Activated CD4-positive, alpha-beta T cell treated with anti-CD3 and anti-CD28 coated beads, Interleukin-2, amount 10 ng/mL, durations not matched to agents 24 days and 14 days (primary cell): Measurements from ENCODE around the gene CRIM1. TPM values are rescaled to one million over a fixed set of nuclear protein-coding genes. Genes with fewer than 3 reads are reported as not detected.

Source experiments
- DNase-seq: peaks from one replicate; pipeline ENCODE4 v3.0.0; 2022
- H3K27ac Mint-ChIP-seq: one replicate; pipeline ENCODE4 v1.8.0; 2022; ENCODE audit warnings: mild to moderate bottlenecking, mixed read lengths
- H3K27me3 Mint-ChIP-seq: one replicate; pipeline ENCODE4 v1.8.0; 2022; ENCODE audit warnings: mixed read lengths
- H3K36me3 Mint-ChIP-seq: one replicate; pipeline ENCODE4 v1.8.0; 2022; ENCODE audit warnings: low read depth, mild to moderate bottlenecking, mixed read lengths
- H3K4me1 Mint-ChIP-seq: one replicate; pipeline ENCODE4 v1.8.0; 2021; ENCODE audit warnings: mixed read lengths
- H3K4me3 Mint-ChIP-seq: one replicate; pipeline ENCODE4 v1.8.0; 2022; ENCODE audit warnings: mild to moderate bottlenecking, moderate library complexity, mixed read lengths
- H3K9me3 Mint-ChIP-seq: one replicate; pipeline ENCODE4 v1.8.0; 2021; ENCODE audit warnings: mixed read lengths
- intact Hi-C: fragments of 100-400 bp; cut with micrococcal nuclease; formaldehyde crosslinking; loops from one replicate; pipeline ENCODE4 v1.15.1; 2023
- total RNA-seq: library from RNA; stranded (reverse); gene quantifications from 2 replicates; pipeline ENCODE4 v1.2.3, GENCODE V29; 2022

The CRIM1 gene
- total RNA-seq, 1 donor from 2014 or later = 19.0 TPM

DNA sequence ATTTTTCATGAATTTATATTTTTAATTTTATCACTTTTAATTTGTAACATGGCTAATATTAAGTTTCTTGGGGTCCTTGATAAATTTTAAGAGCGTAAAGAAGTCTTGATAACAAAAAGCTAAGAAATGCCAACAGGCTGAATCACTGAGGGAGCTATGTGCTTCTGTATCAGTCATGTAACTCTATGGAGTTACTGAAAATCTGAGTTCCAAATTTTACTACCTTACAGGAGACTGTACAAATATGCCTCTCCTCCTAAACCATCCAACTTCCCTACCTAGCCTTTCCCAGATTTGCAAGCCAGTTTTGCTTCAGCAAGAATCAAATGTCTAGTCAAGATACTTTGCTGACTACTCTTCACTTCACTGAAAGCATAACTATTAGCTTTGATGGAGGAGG lies 206.7 kb downstream of the CRIM1 start:
- DNase-seq = no peak
- H3K27ac Mint-ChIP-seq = no peak overlapping the region
- H3K4me3 Mint-ChIP-seq = no peak overlapping the region
- peaks cover 17% of the 10 kb centered on the region for H3K4me1 Mint-ChIP-seq
- H3K9me3 Mint-ChIP-seq = no peaks in the 10 kb centered on the region
- H3K36me3 Mint-ChIP-seq = peaks cover 20% of the 10 kb centered on the region
- intact Hi-C loops = no loop called here
- no peaks in the 10 kb centered on the region for H3K27me3 Mint-ChIP-seq

DNA sequence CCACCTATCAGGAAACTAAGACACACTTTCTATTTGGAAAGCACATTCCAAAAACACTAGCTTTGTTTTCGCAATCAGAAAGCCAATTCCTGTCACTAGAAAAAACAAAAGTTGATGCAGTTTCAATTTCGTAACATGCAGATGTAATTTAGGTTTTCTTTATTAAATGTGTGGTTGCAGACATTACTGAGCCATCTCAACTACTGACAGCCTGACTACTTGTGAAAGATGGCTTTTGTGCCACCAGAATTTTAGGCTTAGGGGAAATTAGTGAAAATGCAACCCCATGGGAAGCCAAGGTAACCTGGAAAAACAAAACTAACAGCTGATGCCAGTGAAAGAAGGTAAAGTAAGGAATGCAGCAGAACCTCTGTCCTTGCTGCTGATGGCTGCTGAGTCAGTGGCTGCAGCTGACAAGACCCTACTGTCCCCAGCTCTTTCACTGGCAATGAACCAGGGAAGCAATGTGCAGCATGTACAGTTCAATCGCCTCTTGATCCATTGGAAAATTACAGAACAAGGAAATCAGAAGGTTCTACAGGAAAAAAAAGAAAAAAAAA lies 207.5 kb downstream of the CRIM1 start:
- no peak overlapping the region for H3K4me3 Mint-ChIP-seq
- H3K36me3 Mint-ChIP-seq = peaks cover 22% of the 10 kb centered on the region
- H3K27ac Mint-ChIP-seq = no peak overlapping the region
- no peaks in the 10 kb centered on the region for H3K27me3 Mint-ChIP-seq
- H3K4me1 Mint-ChIP-seq = peaks cover 17% of the 10 kb centered on the region
- intact Hi-C loops = no loop called here
- no peaks in the 10 kb centered on the region for H3K9me3 Mint-ChIP-seq
- DNase-seq = no peak

DNA sequence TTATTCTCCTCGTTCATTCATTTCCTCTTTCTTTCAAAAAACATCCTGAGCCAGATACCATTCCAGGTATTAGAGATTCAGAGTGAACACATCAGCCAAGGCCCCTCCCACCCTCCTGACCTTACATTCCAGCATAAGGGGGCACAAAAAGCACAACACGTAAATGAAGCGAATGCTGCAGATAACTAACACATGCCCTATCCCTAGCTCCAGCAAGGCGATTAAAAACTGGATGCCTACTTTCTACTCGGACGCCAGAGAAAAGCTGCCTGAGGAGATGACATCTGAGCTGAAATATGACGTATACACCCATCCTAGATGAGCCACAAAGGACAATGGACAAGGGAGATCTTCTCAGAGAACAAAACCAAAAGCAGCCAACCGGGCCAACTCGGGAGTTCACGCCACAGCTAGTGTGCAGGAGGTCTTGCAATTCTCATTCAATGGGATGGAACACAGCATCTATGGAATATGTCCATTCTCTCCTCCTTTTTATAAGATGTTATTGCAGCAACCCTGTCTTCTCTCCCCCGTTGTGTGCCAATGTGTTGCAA lies 208.9 kb downstream of the CRIM1 start:
- intact Hi-C loops = no loop called here
- Mint-ChIP-seq H3K4me1 (peaks cover 17% of the 10 kb centered on the region), H3K4me3 (no peak overlapping the region), H3K27me3 (no peaks in the 10 kb centered on the region), H3K9me3 (no peaks in the 10 kb centered on the region), H3K27ac (no peak overlapping the region), H3K36me3 (peaks cover 22% of the 10 kb centered on the region)
- no peak for DNase-seq

DNA sequence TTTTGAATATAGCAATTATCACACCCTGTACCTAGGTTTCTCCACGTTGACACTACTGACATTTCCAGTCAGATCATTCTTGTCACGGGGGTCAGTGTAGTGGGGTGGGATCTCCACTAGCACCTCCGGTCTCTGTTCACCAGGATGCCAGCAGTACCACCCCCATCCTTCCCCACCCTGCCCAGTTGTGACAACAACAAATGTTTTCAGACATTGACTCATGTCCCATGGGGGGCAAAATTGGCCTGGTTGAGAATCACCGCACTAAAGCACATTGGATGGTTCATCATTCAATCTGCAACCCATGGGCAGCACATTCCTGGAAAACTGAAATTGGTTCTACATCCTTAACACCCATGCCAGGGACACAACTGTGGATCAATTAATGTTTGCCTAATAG lies 210.1 kb downstream of the CRIM1 start:
- Mint-ChIP-seq H3K27ac (no peak overlapping the region), H3K36me3 (peaks cover 21% of the 10 kb centered on the region), H3K4me1 (peaks cover 17% of the 10 kb centered on the region), H3K4me3 (no peak overlapping the region), H3K27me3 (no peaks in the 10 kb centered on the region), H3K9me3 (no peaks in the 10 kb centered on the region)
- no peak for DNase-seq
- intact Hi-C loops = no loop called here

DNA sequence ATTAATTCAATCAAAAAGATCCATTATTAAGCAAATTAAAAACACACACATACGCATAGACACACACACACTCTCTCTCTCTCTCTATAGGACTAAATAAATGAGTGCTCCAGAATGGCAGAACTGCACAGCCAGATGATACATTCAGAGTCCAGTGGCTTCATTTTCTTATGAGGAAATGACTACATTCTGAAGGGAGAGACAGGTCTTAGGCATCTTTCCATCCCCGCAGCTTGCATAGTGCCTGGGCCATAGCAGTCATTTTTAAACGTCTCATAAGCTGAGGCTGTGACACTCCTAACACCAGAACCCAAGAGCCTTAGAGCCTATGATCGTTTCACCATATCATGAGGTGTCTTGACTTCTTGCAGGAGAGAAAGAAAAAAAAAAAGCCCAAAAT lies 211.3 kb downstream of the CRIM1 start:
- peaks cover 13% of the 10 kb centered on the region for H3K4me1 Mint-ChIP-seq
- H3K27ac Mint-ChIP-seq = no peak overlapping the region
- H3K4me3 Mint-ChIP-seq = no peak overlapping the region
- H3K36me3 Mint-ChIP-seq = peaks cover 17% of the 10 kb centered on the region
- no peak for DNase-seq
- no peaks in the 10 kb centered on the region for H3K9me3 Mint-ChIP-seq
- H3K27me3 Mint-ChIP-seq = no peaks in the 10 kb centered on the region
- intact Hi-C loops = no loop called here

DNA sequence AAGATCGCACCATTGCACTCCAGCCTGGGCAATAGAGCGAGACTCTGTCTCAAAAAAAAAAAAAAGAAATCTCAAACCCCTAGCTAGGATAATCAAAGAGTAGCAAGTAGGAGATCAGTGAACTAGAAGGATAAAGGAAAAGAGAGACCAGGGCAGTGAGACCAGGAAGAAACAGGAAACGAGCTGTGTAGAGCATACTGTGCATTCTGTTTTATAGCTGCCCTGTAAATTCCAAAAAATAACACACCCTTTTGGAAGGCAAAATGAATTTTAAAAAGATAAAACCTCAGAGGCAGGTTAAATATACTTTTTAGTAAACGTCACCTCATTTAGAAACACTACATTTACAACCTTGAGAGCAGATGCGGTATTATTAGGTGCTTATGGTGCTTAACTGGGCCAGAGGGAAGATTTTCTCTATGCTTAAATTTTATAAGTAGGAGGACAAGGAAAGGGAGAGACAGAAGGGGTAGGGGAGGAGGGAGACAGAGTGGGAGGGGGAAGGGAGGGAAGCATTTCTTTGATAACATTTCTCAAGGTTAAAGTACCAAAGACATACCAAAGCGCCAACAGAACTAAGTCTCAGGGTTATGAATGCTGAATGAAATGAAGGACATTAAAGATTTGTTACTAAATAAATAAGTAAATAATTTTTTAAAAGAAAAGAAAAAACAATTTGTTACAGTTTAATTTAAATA lies 212.3 kb downstream of the CRIM1 start:
- Mint-ChIP-seq H3K4me3 (no peak overlapping the region), H3K9me3 (no peaks in the 10 kb centered on the region), H3K36me3 (peaks cover 22% of the 10 kb centered on the region), H3K4me1 (peaks cover 11% of the 10 kb centered on the region), H3K27me3 (no peaks in the 10 kb centered on the region), H3K27ac (no peak overlapping the region)
- no peak for DNase-seq
- intact Hi-C loops = no loop called here

DNA sequence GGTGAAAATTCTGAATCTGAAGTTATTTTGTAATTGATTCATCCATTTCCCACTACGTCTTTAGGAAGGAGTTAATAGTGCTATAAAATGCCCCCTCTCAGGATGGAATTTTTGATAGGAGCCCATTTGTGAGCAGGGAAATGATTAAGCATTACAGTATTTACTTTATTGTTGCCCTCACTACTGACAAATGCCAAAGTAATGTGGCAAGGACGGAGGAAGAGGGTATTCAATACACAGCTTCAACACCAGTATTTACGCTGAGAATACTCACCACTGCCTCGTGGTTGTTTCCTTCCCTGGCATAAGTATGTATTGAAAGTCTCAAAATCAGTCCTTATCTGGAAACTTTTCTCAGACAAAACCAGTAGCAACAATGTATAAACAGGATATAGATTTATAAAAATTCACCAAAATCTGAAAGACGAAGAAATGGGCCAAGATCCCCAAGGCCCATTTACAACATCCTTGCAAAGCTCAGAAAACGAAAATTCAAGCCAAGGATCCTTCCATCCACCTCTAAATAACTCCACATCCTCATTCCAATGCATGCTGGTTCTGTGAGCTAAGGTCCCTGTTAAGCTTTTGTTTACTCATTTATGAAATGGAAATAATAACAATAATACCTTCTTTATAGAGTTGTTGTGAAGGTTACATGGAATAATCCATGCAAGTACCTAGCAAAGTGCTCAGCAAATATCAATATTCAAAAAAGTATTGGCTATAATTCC lies 213.1 kb downstream of the CRIM1 start:
- peaks cover 22% of the 10 kb centered on the region for H3K36me3 Mint-ChIP-seq
- intact Hi-C loops = no loop called here
- no peaks in the 10 kb centered on the region for H3K9me3 Mint-ChIP-seq
- H3K27ac Mint-ChIP-seq = no peak overlapping the region
- no peak overlapping the region for H3K4me3 Mint-ChIP-seq
- DNase-seq = no peak
- no peaks in the 10 kb centered on the region for H3K27me3 Mint-ChIP-seq
- H3K4me1 Mint-ChIP-seq = peaks cover 4% of the 10 kb centered on the region

DNA sequence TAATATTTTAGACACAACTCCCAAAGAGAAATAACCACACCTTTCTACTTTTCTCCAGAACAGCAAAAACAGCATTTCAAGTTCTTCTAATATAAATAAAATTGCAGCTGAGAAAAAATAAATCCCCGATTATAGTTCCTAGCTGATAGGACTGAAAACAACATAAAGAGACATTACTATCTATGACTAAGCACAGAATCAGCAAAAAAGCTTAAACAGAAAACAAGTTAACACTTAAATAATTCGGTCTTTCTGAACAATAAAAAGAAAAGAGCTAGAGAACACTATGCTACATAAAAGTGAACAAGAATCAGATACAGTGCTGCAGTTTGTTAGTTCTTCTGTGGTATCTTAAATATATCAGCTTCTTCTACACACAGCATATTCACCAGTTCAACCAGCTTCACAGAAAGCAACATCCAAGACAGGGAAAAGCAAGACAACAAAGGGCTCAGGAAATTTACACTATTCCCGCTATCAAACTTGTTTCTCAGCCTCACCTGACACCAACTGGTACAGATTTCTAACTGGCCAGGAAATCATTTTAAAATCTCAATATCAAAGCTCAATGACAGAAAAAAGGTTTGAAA lies 213.8 kb downstream of the CRIM1 start:
- H3K9me3 Mint-ChIP-seq = no peaks in the 10 kb centered on the region
- no peaks in the 10 kb centered on the region for H3K4me1 Mint-ChIP-seq
- no peak overlapping the region for H3K27ac Mint-ChIP-seq
- intact Hi-C loops = no loop called here
- H3K4me3 Mint-ChIP-seq = no peak overlapping the region
- H3K36me3 Mint-ChIP-seq = peaks cover 24% of the 10 kb centered on the region
- no peaks in the 10 kb centered on the region for H3K27me3 Mint-ChIP-seq
- DNase-seq = no peak

DNA sequence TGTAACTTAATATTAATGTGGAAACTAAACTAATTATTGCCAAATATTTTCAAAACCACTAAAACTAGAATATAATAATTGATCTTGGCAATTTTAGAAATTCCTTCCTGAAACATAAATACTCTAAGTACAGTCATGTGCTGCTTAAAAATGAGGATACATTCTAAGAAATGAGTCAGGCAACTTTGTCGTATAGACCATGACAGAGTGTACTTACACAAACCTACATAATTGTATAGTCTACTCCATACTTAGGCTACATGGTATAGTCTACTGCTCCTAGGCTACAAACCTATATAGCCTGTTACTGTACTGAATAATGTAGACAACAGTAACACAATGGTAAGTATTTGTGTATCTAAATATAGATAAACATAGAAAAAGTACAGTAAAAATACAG lies 214.8 kb downstream of the CRIM1 start:
- Mint-ChIP-seq H3K4me3 (no peak overlapping the region), H3K36me3 (peaks cover 27% of the 10 kb centered on the region), H3K4me1 (no peaks in the 10 kb centered on the region), H3K27me3 (no peaks in the 10 kb centered on the region), H3K27ac (no peak overlapping the region), H3K9me3 (no peaks in the 10 kb centered on the region)
- intact Hi-C loops = no loop called here
- DNase-seq = no peak

DNA sequence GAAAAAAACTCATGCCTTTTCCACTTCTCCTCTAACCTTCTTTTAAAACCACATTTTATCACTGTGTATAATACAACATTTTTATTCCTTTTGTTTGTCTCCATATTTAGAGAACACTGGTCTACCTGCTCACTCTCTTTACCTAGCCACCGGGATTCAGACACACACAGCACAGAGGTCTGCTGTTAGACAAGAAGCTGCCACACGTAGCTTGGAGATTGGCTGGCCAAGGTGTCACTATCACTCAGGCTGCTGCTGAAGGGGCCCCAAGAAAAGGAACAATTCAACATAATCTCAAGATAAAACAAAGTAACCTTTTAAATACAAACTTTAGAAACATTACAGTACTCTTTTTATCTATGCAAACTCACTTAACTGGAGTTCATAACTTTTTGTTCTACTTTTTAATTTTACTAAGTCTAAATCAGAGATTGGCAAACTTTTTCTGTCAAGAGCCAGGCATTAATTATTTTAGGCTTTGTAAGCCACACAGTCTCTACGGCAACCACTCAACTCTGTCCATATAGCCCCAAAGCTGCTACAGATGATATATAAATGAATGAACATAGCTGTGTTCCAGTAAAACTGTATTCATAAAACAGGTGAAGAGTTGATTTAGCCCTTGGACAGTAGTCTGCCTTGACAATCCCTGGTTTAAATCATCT lies 216.6 kb downstream of the CRIM1 start:
- no peak for DNase-seq
- Mint-ChIP-seq H3K4me1 (no peaks in the 10 kb centered on the region), H3K36me3 (peaks cover 29% of the 10 kb centered on the region), H3K27ac (no peak overlapping the region), H3K4me3 (no peak overlapping the region), H3K27me3 (no peaks in the 10 kb centered on the region), H3K9me3 (no peaks in the 10 kb centered on the region)
- intact Hi-C loops = no loop called here

DNA sequence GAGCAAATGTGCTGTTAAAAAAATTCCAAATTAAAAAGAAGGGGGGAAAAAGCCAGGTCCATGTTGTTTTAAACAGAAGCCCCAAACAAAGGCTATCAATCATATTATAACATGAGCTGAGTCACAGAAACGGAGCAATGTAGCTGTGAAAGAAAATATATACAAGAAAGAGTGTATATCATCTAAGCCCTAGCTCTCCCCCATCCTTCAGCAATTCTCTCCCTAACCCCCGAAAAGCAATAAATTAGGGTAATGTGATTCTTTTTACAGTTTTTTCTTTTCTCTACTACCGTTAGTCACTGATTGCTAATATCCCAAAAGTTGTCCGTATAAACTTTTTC lies 217.1 kb downstream of the CRIM1 start:
- Mint-ChIP-seq H3K36me3 (peaks cover 32% of the 10 kb centered on the region), H3K27ac (no peak overlapping the region), H3K4me1 (peaks cover under 1% of the 10 kb centered on the region), H3K4me3 (no peak overlapping the region), H3K9me3 (no peaks in the 10 kb centered on the region), H3K27me3 (no peaks in the 10 kb centered on the region)
- intact Hi-C loops = no loop called here
- no peak for DNase-seq

DNA sequence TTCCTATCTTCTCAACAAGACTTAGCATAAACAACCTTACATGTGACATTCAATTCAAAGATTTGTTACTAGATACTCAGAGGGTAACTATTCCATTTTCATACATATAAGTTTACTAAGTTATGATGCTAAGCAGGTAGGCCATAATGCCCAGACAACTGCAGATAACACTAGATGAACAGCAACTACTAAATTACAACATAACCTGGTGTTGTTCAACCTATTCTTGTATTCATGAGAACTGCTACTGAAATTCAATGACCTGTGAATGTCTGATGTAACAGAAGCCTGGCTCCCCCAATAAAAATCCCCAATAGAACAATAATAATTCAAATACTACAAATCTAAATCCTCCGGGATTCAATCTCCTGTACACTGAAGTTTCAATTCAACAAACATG lies 217.6 kb downstream of the CRIM1 start:
- Mint-ChIP-seq H3K27me3 (no peaks in the 10 kb centered on the region), H3K9me3 (no peaks in the 10 kb centered on the region), H3K4me3 (no peak overlapping the region), H3K4me1 (peaks cover 4% of the 10 kb centered on the region), H3K36me3 (peaks cover 35% of the 10 kb centered on the region), H3K27ac (no peak overlapping the region)
- no peak for DNase-seq
- intact Hi-C loops = no loop called here

DNA sequence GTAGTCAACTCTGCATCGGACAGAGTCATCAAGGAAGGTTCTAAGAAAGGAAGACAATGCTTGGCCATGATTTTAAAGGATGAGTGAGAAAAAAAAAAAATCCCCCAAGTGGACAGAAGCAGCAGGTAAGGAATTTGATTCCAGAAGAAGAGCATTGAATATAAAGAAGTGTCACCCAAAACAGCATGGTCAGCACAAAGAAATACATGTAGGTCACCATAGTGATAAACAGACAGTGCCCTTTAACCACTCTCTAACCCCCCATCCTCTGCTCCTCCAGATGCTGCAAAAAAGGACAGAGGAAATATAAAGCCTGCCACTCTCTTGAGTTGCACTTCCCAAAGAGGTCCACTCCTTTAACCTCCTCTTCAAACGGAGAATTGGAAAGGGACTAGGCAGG lies 219.0 kb downstream of the CRIM1 start:
- Mint-ChIP-seq H3K27ac (no peak overlapping the region), H3K4me3 (no peak overlapping the region), H3K4me1 (peaks cover 16% of the 10 kb centered on the region), H3K36me3 (peaks cover 49% of the 10 kb centered on the region), H3K9me3 (no peaks in the 10 kb centered on the region), H3K27me3 (no peaks in the 10 kb centered on the region)
- intact Hi-C loops = no loop called here
- DNase-seq = no peak

DNA sequence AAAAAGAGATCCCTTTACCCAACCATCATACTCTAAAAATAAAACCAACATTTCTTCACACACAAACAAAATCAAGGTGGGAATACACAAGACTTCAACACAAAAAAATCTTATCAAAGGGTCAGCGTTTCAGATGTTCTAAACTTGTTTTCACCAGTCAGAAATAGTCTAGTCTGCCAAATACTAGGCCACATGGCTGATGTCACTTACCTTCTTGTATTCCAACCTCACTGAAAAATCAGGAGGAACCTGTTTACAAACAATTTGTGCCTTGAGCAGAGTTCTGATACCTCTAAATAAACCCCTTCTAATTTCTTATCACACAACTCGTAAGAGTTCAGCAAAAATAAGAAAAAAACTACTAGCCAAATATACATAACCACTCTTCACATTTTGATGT lies 222.3 kb downstream of the CRIM1 start:
- Mint-ChIP-seq H3K9me3 (no peaks in the 10 kb centered on the region), H3K27ac (no peak overlapping the region), H3K27me3 (no peaks in the 10 kb centered on the region), H3K4me3 (peak overlapping the region; percentile 56), H3K36me3 (peaks cover 69% of the 10 kb centered on the region), H3K4me1 (peaks cover 16% of the 10 kb centered on the region)
- DNase-seq = no peak
- intact Hi-C loops = no loop called here
